Measurements from ENCODE around the gene ATF6. TPM values are rescaled to one million over a fixed set of nuclear protein-coding genes. Genes with fewer than 3 reads are reported as not detected.

ATF6 gene
- total RNA-seq, 1 experiment from 2014 or later: 16.4 TPM

DNA sequence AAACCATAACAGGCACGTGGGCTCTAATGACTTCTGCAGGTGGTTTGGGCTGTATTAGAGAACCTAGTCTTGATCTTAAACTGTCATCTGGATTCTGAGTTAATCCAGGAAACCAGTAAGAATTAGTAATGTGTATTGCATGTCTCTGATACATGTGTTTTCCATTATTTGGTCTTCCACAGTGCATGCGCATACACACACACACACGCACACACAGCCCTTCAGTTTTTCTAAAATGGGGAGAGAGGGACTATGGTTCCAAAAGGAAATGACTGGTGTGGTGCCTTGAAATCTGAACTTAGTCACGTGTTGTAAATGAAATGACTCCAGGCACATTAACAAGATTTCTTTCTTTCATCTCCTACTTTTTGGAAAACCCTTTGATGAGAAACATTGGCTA, 190.0 kb downstream of the ATF6 start:
- H3K9me3 ChIP-seq (ENCODE audit: control insufficient read depth, insufficient read depth, low read depth, low read length): no peaks in the 10 kb centered on the region
- TF ChIP-seq POLR2AphosphoS5 (IDR thresholded peaks at IDR 0.05; ENCODE audit: low read depth, low read length) (no peak), TCF7L2 (IDR thresholded peaks at IDR 0.05; ENCODE audit: low read depth, low read length) (no peak), SIN3A (IDR thresholded peaks at IDR 0.05; ENCODE audit: borderline replicate concordance, insufficient read depth, low read depth, low read length) (no peak)
- TF ChIP-seq, protein P1, sequence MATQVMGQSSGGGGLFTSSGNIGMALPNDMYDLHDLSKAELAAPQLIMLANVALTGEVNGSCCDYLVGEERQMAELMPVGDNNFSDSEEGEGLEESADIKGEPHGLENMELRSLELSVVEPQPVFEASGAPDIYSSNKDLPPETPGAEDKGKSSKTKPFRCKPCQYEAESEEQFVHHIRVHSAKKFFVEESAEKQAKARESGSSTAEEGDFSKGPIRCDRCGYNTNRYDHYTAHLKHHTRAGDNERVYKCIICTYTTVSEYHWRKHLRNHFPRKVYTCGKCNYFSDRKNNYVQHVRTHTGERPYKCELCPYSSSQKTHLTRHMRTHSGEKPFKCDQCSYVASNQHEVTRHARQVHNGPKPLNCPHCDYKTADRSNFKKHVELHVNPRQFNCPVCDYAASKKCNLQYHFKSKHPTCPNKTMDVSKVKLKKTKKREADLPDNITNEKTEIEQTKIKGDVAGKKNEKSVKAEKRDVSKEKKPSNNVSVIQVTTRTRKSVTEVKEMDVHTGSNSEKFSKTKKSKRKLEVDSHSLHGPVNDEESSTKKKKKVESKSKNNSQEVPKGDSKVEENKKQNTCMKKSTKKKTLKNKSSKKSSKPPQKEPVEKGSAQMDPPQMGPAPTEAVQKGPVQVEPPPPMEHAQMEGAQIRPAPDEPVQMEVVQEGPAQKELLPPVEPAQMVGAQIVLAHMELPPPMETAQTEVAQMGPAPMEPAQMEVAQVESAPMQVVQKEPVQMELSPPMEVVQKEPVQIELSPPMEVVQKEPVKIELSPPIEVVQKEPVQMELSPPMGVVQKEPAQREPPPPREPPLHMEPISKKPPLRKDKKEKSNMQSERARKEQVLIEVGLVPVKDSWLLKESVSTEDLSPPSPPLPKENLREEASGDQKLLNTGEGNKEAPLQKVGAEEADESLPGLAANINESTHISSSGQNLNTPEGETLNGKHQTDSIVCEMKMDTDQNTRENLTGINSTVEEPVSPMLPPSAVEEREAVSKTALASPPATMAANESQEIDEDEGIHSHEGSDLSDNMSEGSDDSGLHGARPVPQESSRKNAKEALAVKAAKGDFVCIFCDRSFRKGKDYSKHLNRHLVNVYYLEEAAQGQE (IDR thresholded peaks at IDR 0.05; ENCODE audit: insufficient read depth in 1 of 2, low read depth in 2 of 2, low read length in 1 of 2): no peak
- TF ChIP-seq, protein P2, sequence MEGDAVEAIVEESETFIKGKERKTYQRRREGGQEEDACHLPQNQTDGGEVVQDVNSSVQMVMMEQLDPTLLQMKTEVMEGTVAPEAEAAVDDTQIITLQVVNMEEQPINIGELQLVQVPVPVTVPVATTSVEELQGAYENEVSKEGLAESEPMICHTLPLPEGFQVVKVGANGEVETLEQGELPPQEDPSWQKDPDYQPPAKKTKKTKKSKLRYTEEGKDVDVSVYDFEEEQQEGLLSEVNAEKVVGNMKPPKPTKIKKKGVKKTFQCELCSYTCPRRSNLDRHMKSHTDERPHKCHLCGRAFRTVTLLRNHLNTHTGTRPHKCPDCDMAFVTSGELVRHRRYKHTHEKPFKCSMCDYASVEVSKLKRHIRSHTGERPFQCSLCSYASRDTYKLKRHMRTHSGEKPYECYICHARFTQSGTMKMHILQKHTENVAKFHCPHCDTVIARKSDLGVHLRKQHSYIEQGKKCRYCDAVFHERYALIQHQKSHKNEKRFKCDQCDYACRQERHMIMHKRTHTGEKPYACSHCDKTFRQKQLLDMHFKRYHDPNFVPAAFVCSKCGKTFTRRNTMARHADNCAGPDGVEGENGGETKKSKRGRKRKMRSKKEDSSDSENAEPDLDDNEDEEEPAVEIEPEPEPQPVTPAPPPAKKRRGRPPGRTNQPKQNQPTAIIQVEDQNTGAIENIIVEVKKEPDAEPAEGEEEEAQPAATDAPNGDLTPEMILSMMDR (IDR thresholded peaks at IDR 0.05): no peak
- no peaks in the 10 kb centered on the region for H3K36me3 ChIP-seq (ENCODE audit: control insufficient read depth, insufficient read depth, low read length)
- in situ Hi-C loops (cut with HindIII; ENCODE audit: low pct_unique_long_range_greater_than_20kb, low sequenced_read_pairs) (no loop called here), intact Hi-C loops (cut with micrococcal nuclease; ENCODE audit: unreplicated experiment) (no loop called here)
- ATAC-seq (no peak), DNase-seq (ENCODE audit: low read depth, low spot score) (no peak)
- H3K4me3 ChIP-seq (ENCODE audit: low read depth in 2 of 2, low read length in 2 of 2): no peak overlapping the region
- ChIA-PET POLR2A (no interaction called here), CTCF (no interaction called here)
- no peaks in the 10 kb centered on the region for H3K27me3 ChIP-seq (ENCODE audit: control insufficient read depth, insufficient read depth, low read length)
- H3K27ac ChIP-seq (ENCODE audit: low read length): no peak overlapping the region
- no TSS peak for BruUV-seq (replicated peaks)
- H3K4me1 ChIP-seq (ENCODE audit: control insufficient read depth, insufficient read depth, low read length): no peaks in the 10 kb centered on the region

DNA sequence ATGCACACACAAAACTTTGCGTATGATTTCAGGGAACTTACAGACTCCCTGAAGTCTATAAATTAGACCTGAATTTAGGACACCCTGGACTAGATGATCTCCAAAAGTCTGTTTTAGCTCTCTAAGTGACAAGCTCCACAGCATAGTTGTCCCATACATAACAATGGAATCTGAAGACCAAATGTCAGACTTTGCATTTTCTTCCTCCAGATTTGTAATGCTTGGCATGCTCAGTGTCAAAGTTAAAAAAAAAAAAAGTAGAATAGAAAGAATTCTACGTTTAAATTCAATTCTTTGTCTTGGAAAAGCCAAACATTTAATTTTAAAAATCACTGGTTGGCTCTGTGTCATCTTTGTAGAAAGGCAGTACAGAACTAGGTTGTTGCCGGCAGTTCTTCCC, 190.8 kb downstream of the ATF6 start:
- H3K27me3 ChIP-seq (ENCODE audit: control insufficient read depth, insufficient read depth, low read length): no peaks in the 10 kb centered on the region
- H3K4me1 ChIP-seq (ENCODE audit: control insufficient read depth, insufficient read depth, low read length): peaks cover 2% of the 10 kb centered on the region
- ChIA-PET CTCF (no interaction called here), POLR2A (no interaction called here)
- no peak overlapping the region for H3K4me3 ChIP-seq (ENCODE audit: low read depth in 2 of 2, low read length in 2 of 2)
- H3K27ac ChIP-seq (ENCODE audit: low read length): no peak overlapping the region
- no peaks in the 10 kb centered on the region for H3K9me3 ChIP-seq (ENCODE audit: control insufficient read depth, insufficient read depth, low read depth, low read length)
- in situ Hi-C loops (cut with HindIII; ENCODE audit: low pct_unique_long_range_greater_than_20kb, low sequenced_read_pairs): no loop called here
- TF ChIP-seq SIN3A (IDR thresholded peaks at IDR 0.05; ENCODE audit: borderline replicate concordance, insufficient read depth, low read depth, low read length) (no peak), POLR2AphosphoS5 (IDR thresholded peaks at IDR 0.05; ENCODE audit: low read depth, low read length) (no peak), TCF7L2 (IDR thresholded peaks at IDR 0.05; ENCODE audit: low read depth, low read length) (no peak)
- TF ChIP-seq, protein P1 (IDR thresholded peaks at IDR 0.05; ENCODE audit: insufficient read depth in 1 of 2, low read depth in 2 of 2, low read length in 1 of 2): no peak
- TF ChIP-seq, protein P2 (IDR thresholded peaks at IDR 0.05): no peak
- DNase-seq (ENCODE audit: low read depth, low spot score): no peak
- no TSS peak for BruUV-seq (replicated peaks)
- no peak for ATAC-seq
- intact Hi-C loops (cut with micrococcal nuclease; ENCODE audit: unreplicated experiment): no loop called here
- no peaks in the 10 kb centered on the region for H3K36me3 ChIP-seq (ENCODE audit: control insufficient read depth, insufficient read depth, low read length)

All from Panc1 (cell line).